ENCODE data around the gene NR6A1.

DNA sequence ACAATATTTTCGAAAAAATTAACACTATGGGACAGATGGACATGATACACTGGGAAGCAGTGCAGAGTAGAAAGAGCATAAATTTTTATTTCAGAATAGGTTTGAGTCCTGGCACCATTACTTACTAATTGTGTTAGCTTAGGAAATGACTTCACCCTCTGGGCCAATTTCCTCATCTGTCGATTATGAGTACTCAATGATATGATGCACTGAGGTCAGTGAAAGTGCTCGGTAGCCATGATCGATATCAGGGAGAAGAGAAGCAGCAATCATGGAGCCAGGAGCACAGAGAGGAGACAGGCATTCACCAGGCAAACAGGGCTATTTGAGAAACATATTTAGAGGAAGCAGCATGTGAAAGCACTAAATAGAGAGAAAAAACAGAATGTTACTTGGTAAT is 29.4 kb downstream of the NR6A1 start:
- TF ChIP-seq, protein P1, sequence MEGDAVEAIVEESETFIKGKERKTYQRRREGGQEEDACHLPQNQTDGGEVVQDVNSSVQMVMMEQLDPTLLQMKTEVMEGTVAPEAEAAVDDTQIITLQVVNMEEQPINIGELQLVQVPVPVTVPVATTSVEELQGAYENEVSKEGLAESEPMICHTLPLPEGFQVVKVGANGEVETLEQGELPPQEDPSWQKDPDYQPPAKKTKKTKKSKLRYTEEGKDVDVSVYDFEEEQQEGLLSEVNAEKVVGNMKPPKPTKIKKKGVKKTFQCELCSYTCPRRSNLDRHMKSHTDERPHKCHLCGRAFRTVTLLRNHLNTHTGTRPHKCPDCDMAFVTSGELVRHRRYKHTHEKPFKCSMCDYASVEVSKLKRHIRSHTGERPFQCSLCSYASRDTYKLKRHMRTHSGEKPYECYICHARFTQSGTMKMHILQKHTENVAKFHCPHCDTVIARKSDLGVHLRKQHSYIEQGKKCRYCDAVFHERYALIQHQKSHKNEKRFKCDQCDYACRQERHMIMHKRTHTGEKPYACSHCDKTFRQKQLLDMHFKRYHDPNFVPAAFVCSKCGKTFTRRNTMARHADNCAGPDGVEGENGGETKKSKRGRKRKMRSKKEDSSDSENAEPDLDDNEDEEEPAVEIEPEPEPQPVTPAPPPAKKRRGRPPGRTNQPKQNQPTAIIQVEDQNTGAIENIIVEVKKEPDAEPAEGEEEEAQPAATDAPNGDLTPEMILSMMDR (IDR thresholded peaks at IDR 0.05): no peak
- no peak for TF ChIP-seq POLR2A (IDR thresholded peaks at IDR 0.05)
- TF ChIP-seq EP300 (IDR thresholded peaks at IDR 0.05): no peak

Data from ovary (tissue), 3 donors.